Osteocyte (in vitro differentiated cells): ENCODE results near the gene RFX4. TPM values are rescaled to one million over a fixed set of nuclear protein-coding genes. Genes with fewer than 3 reads are reported as not detected.

Experiments
- DNase-seq: peaks from one replicate; pipeline ENCODE4 v3.0.0; 2021; ENCODE audit warnings: mixed read lengths; ENCODE audit not compliant: unreplicated experiment; ENCODE audit errors: extremely low spot score
- H3K27ac Mint-ChIP-seq: one replicate; pipeline ENCODE4 v1.8.0; 2021; ENCODE audit warnings: mild to moderate bottlenecking, mixed read lengths; ENCODE audit not compliant: unreplicated experiment
- H3K27me3 Mint-ChIP-seq: one replicate; pipeline ENCODE4 v1.8.0; 2021; ENCODE audit warnings: mixed read lengths; ENCODE audit not compliant: unreplicated experiment
- H3K36me3 Mint-ChIP-seq: one replicate; pipeline ENCODE4 v1.8.0; 2021; ENCODE audit warnings: mixed read lengths; ENCODE audit not compliant: unreplicated experiment
- H3K4me1 Mint-ChIP-seq: one replicate; pipeline ENCODE4 v1.8.0; 2021; ENCODE audit warnings: mixed read lengths; ENCODE audit not compliant: unreplicated experiment
- H3K4me3 Mint-ChIP-seq: one replicate; pipeline ENCODE4 v1.8.0; 2021; ENCODE audit warnings: mild to moderate bottlenecking, moderate library complexity, mixed read lengths; ENCODE audit not compliant: unreplicated experiment
- H3K9me3 Mint-ChIP-seq: one replicate; pipeline ENCODE4 v1.8.0; 2021; ENCODE audit warnings: mixed read lengths; ENCODE audit not compliant: unreplicated experiment
- total RNA-seq: library from RNA; stranded (reverse); gene quantifications from 2 replicates; pipeline ENCODE4 v1.2.1, GENCODE V29; 2021
- TF ChIP-seq, protein P1 (sequence below): fragments of 200-600 bp; sonication (generic); IDR thresholded peaks from 2 replicates; pipeline ENCODE4 v1.5.0; 2021; ENCODE audit warnings: antibody characterized with exemption, mild to moderate bottlenecking, moderate library complexity

RFX4 gene
- total RNA-seq, 1 donor from 2014 or later, result not detected

DNA sequence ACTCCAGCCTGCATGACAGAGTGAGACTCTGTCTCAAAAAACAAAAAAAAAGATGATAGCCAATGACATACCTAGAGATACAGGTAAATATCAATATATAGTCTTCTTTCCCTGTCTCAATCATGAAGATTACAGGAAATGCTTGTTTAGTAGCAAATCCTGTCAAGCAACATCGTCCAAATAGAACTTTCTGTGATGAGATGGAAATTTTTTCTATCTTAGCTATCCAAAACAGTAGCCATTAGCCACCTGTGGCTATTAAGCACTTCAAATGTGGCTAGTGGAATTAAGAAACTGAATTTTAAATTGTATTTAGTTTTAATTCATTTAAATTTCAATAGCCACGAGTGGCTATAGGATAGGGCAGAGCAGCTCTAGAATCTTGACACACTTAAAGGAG is 158.4 kb downstream of the RFX4 start:
- no peak overlapping the region for H3K4me3 Mint-ChIP-seq
- no peak for DNase-seq
- TF ChIP-seq, protein P1, sequence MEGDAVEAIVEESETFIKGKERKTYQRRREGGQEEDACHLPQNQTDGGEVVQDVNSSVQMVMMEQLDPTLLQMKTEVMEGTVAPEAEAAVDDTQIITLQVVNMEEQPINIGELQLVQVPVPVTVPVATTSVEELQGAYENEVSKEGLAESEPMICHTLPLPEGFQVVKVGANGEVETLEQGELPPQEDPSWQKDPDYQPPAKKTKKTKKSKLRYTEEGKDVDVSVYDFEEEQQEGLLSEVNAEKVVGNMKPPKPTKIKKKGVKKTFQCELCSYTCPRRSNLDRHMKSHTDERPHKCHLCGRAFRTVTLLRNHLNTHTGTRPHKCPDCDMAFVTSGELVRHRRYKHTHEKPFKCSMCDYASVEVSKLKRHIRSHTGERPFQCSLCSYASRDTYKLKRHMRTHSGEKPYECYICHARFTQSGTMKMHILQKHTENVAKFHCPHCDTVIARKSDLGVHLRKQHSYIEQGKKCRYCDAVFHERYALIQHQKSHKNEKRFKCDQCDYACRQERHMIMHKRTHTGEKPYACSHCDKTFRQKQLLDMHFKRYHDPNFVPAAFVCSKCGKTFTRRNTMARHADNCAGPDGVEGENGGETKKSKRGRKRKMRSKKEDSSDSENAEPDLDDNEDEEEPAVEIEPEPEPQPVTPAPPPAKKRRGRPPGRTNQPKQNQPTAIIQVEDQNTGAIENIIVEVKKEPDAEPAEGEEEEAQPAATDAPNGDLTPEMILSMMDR, result no peak
- no peak overlapping the region for H3K27ac Mint-ChIP-seq
- peaks cover 28% of the 10 kb centered on the region for H3K27me3 Mint-ChIP-seq
- H3K36me3 Mint-ChIP-seq, result no peaks in the 10 kb centered on the region
- H3K9me3 Mint-ChIP-seq, result no peaks in the 10 kb centered on the region
- H3K4me1 Mint-ChIP-seq, result no peaks in the 10 kb centered on the region

DNA sequence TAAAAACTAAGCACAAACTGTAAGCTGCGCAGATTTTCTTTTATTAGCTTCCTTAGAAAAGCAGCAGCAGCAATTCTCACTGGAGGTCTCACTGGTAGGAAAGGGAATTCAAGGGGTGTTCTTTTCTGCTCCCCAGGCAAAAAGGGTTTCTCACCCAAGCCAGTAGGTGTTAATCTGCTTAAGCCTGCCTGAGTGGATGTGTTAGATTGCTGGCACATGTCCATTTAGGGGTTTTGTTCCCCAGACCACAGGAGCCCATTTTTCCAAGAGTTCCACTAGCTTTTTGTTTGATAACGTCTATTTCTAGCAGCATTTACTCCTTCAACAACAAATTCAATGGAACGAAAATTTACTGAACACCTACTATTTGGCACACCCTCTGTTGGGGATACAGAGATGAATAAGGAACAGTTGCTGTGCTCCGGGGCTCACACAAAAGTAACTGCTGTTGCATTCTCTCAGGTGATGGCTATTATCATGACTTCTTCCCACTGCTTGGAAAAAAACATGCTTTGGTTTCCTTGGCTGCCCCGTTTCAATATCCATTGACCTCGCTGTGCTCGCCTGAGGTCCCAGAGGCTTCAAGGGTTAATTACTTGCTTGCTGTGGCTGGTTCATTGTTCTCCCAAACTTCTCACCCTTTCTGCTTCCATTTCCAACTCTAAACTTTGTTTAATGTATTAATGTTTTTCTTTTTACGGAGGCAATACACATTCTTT is 160.6 kb downstream of the RFX4 start:
- no peaks in the 10 kb centered on the region for H3K9me3 Mint-ChIP-seq

DNA sequence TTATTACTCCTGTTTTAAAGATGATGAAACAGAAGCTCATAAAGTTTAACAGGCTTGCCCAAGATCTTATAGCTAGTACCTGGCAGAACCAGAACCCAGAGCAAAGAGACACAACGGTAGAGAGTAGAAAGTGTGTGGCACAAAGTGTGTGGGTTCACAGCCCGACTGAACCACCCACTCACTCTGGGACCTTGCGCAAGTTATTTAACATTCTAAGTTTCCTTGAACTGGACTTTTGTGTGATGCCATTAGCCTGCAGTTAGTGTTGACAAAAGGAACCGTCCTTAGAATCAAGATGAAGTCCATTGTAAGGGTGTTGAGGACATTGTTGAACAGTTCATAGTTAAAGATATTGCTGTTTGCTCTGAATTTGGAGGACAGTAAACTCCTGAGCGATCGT is 161.8 kb downstream of the RFX4 start:
- H3K36me3 Mint-ChIP-seq, result no peaks in the 10 kb centered on the region
- H3K4me3 Mint-ChIP-seq, result no peak overlapping the region
- no peaks in the 10 kb centered on the region for H3K9me3 Mint-ChIP-seq
- H3K27ac Mint-ChIP-seq, result no peak overlapping the region
- TF ChIP-seq, protein P1, result no peak
- peaks cover 18% of the 10 kb centered on the region for H3K27me3 Mint-ChIP-seq
- H3K4me1 Mint-ChIP-seq, result no peaks in the 10 kb centered on the region
- DNase-seq, result no peak

More for the DNA sequence above, 160.6 kb downstream of the RFX4 start:
- Mint-ChIP-seq H3K36me3 (no peaks in the 10 kb centered on the region), H3K4me1 (no peaks in the 10 kb centered on the region), H3K4me3 (no peak overlapping the region), H3K27me3 (peaks cover 19% of the 10 kb centered on the region), H3K27ac (no peak overlapping the region)
- no peak for DNase-seq
- TF ChIP-seq, protein P1, result no peak

DNA sequence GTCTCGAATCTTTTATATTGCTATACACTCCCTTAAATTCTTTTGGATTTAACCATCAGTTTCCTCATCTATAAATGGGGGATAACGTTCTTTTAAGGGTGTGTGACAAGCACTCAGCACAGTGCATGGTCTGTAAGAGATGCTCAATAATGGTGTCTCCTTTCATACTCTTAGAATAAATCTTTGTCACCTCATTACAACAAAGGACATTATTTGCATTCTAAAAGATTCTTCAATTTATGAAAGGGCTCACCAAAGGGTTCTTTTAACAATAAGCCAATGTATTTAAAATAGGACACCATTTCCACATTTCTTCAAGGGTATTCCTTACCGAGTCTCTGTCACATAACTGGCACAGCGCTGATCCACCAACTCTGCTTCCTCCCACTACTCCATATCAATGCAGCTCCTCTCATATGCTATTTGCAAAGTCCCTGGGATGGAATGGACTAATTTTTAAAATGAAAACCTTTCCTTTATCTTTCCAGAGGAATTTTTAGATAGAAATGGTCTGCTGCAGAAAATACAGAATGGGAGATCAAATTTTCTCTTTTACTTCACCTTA is 162.5 kb downstream of the RFX4 start:
- DNase-seq, result no peak
- H3K36me3 Mint-ChIP-seq, result no peaks in the 10 kb centered on the region
- H3K9me3 Mint-ChIP-seq, result no peaks in the 10 kb centered on the region
- H3K4me1 Mint-ChIP-seq, result no peaks in the 10 kb centered on the region
- no peak overlapping the region for H3K4me3 Mint-ChIP-seq
- peaks cover 18% of the 10 kb centered on the region for H3K27me3 Mint-ChIP-seq
- H3K27ac Mint-ChIP-seq, result no peak overlapping the region
- TF ChIP-seq, protein P1, result no peak

DNA sequence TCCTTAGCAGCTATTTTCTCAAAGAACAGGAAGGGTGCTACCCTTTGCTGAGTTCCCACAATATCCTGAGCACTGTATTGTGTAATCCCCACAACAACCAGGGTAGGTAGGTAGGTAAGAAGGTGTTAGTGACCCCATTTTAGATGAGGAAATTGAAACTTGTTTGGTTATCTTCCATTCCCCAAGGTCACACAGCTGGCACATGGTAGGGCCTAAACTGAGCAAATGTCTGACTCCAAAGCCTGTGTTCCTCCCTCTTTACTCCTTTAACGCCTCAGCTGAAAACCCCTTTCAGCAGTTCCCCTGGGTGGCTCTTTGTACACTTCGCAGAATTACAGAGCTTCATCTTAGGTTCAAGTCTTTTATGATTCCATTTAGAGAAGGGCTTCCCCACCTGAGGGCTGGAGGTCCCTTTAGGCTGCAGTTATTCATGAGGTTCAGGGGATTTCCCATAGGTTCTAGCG is 165.2 kb downstream of the RFX4 start:
- Mint-ChIP-seq H3K27me3 (peaks cover 12% of the 10 kb centered on the region), H3K36me3 (no peaks in the 10 kb centered on the region), H3K4me3 (no peak overlapping the region), H3K4me1 (no peaks in the 10 kb centered on the region), H3K27ac (no peak overlapping the region), H3K9me3 (peaks cover 6% of the 10 kb centered on the region)
- TF ChIP-seq, protein P1, result no peak
- no peak for DNase-seq
